NCI-H146 treated with DMSO at 0.1 percent for 48 hours (cell line): Measurements from ENCODE around the gene IFNAR2.
A peak's percentile ranks its signal among the peaks of the same experiment; 100 is the strongest.

Experiments
- DNase-seq: peaks from one replicate; lab custom pipeline; 2025; ENCODE audit not compliant: unreplicated experiment; lab: John Stamatoyannopoulos, UW

IFNAR2 gene

DNA sequence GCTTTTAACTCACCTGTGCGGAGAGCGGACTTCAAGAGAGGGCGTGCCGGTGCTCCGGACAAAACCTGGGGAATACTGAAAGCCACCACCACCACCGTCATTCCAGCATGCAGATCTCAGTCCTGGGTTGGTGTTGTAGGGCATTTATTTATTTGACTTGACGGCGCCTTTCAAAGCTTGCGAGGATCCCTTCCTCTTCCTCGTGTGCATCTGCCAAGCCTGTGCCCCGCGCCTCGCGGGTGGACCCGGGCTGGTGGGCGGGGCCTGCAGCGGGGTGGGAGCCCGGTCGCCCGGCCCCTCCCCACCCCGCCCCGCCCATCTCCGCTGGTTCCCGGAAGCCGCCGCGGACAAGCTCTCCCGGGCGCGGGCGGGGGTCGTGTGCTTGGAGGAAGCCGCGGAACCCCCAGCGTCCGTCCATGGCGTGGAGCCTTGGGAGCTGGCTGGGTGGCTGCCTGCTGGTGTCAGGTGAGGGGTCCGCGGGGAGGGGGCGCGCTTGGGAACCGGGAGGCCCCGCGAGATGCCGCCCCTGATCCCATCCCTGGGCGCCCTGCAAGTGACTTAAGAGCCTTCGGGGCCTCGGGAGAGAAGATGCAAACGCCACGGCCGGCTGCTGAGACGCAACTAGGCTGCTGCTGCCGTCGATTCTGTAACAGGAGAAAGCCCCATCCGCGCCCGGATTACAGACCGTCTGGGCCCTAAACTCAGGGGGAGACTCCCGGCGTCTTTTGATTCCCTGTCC is 36.5 kb downstream of the IFNAR2 start, which contains the start of gene IL10RB:
Gene IL10RB, plus strand, starts transcription at position 318 of the 739 bp plus-strand sequence. Its CDS starts 99 bp downstream, at position 417.
- DNase-seq: peak; percentile 21

- no peak for DNase-seq
These were observed 37.0 kb downstream of the IFNAR2 start for GRCh38 chr21:33266789-33267135.

GRCh38 chr21:33267250-33267649 is 37.5 kb downstream of the IFNAR2 start:
- DNase-seq: no peak

- no peak for DNase-seq
These were observed 38.6 kb downstream of the IFNAR2 start for GRCh38 chr21:33268393-33268736.

GRCh38 chr21:33268737-33269441 is 39.2 kb downstream of the IFNAR2 start:
- peak; percentile 73 for DNase-seq

DNA sequence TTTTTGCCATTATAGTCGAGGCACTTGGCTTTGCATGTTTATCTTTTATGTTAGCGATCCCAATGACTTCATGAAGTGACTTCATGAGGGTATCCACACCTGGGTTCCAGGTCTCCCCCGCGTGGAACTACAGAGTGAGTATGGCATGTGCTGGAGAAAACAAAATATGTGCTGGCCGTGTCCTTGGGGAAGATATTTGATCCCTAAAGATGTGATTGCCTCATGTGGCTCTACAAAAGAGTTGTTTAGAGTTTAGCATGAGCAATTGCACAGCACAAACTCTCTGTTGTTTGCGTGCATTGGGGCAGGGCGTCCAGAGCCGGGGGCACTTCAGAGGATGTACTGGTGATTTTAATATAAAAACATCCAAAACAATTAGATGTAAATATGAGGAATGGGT is 41.2 kb downstream of the IFNAR2 start:
- DNase-seq: no peak

GRCh38 chr21:33273044-33273443 is 43.3 kb downstream of the IFNAR2 start:
- no peak for DNase-seq

- DNase-seq: no peak
These were observed 49.0 kb downstream of the IFNAR2 start for GRCh38 chr21:33278721-33279120.

DNA sequence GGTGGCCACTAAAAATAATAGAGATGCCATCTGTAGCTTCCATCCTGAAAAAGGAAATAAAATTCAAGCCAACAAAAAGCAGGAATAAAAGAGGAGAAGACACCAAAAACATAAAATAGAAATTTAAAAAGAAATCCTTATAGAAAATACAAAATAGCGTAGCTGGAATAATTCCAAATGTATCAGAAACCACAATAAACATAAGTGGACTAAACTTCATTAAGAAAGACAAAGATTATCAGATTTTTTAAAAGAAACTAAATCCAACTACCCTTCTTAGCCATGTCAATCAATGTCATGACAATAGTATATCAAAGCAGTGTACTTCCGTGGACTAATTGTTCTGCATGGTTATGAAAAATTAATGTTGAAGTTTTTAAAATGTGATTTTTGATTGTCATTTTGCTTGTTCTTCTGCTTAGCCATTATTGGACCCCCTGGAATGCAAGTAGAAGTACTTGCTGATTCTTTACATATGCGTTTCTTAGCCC is 49.6 kb downstream of the IFNAR2 start:
- no peak for DNase-seq
